ENCODE results near the gene CRY2. TPM values are rescaled to one million over a fixed set of nuclear protein-coding genes. Genes with fewer than 3 reads are reported as not detected.
A peak's percentile ranks its signal among the peaks of the same experiment; 100 is the strongest.

Gene CRY2
- total and polyA plus RNA-seq, 2 of the 8 experiments (the other 6 are each of a cell fraction or from before 2014, with no cell fraction given): 8.0 to 9.4 TPM

- no peak for TF ChIP-seq CHD2 (IDR thresholded peaks at IDR 0.05; ENCODE audit: low read length)
- TF ChIP-seq GABPA (IDR thresholded peaks at IDR 0.05; ENCODE audit: borderline replicate concordance, insufficient read depth, low read length): no peak
- no peak for TF ChIP-seq POLR2AphosphoS5 (IDR thresholded peaks at IDR 0.05; ENCODE audit: low read depth, low read length)
- no peak for TF ChIP-seq RXRA (IDR thresholded peaks at IDR 0.05; ENCODE audit: insufficient read depth, low read depth, low read length)
- TF ChIP-seq SAP30 (IDR thresholded peaks at IDR 0.05; ENCODE audit: insufficient read depth, insufficient replicate concordance, low read length): no peak
- no peak for TF ChIP-seq BCL11A (IDR thresholded peaks at IDR 0.05; ENCODE audit: low read depth in 2 of 2, low read length in 2 of 2)
- TF ChIP-seq TEAD4 (IDR thresholded peaks at IDR 0.05; ENCODE audit: low read depth, low read length): 0 out of 2 replicates have a peak, but pooled peaks have one; percentile 16
Measured at GRCh38 chr11:45852018-45852711, 4.9 kb downstream of the CRY2 start (continued).

Measured in H1 (cell line).